HG02970 (cell line): ENCODE results near the gene GNB1.

ENCODE experiments used
- ATAC-seq: cut with Tn5 transposase; IDR thresholded peaks from one replicate; pipeline ENCODE4 v1.9.1; 2021; ENCODE audit warnings: mild to moderate bottlenecking, moderate library complexity, moderate number of reproducible peaks; ENCODE audit not compliant: unreplicated experiment, low FRiP score

The GNB1 gene

GRCh38 chr1:1786836-1787605, 103.9 kb downstream of the GNB1 start:
- no peak for ATAC-seq

- ATAC-seq, result no peak
Observed at GRCh38 chr1:1785666-1786065, 105.2 kb downstream of the GNB1 start.

- no peak for ATAC-seq
Observed at GRCh38 chr1:1784933-1785332, 106.0 kb downstream of the GNB1 start.

GRCh38 chr1:1783320-1783719, 107.6 kb downstream of the GNB1 start:
- no peak for ATAC-seq

- ATAC-seq, result no peak
Observed at GRCh38 chr1:1782399-1783221, 108.3 kb downstream of the GNB1 start.

GRCh38 chr1:1781526-1781903, 109.4 kb downstream of the GNB1 start:
- ATAC-seq, result no peak

GRCh38 chr1:1780598-1781525, 110.0 kb downstream of the GNB1 start:
- ATAC-seq, result no peak

- ATAC-seq, result no peak
Observed at GRCh38 chr1:1779691-1780597, 110.9 kb downstream of the GNB1 start.

GRCh38 chr1:1779320-1779675, 111.6 kb downstream of the GNB1 start:
- ATAC-seq, result no peak

GRCh38 chr1:1778663-1779319, 112.1 kb downstream of the GNB1 start:
- ATAC-seq, result peak; percentile 60

GRCh38 chr1:1777950-1778662, 112.8 kb downstream of the GNB1 start, which contains the start of gene NADK:
TSS of gene NADK (minus strand) at chr1:1778470. CDS start at chr1:1765406, 13,064 bp downstream.
- peak; percentile 47 for ATAC-seq

GRCh38 chr1:1777583-1777899, 113.3 kb downstream of the GNB1 start:
- ATAC-seq, result no peak

- ATAC-seq, result no peak
Observed at GRCh38 chr1:1776672-1777582, 114.0 kb downstream of the GNB1 start.

- ATAC-seq, result no peak
Observed at GRCh38 chr1:1775327-1776226, 115.3 kb downstream of the GNB1 start.

- ATAC-seq, result no peak
Observed at GRCh38 chr1:1773874-1774273, 117.0 kb downstream of the GNB1 start.

- no peak for ATAC-seq
Observed at GRCh38 chr1:1771096-1771495, 119.8 kb downstream of the GNB1 start.

- ATAC-seq, result no peak
Observed at GRCh38 chr1:1770102-1770501, 120.8 kb downstream of the GNB1 start.
